Natural killer cell (primary cell): Measurements from ENCODE around the gene TBRG4. TPM values are rescaled to one million over a fixed set of nuclear protein-coding genes. Genes with fewer than 3 reads are reported as not detected.

Experiments
- ATAC-seq, 3 donors: fragments of 150-1000 bp in 2 of 3; fragments of 200-7000 bp in 1 of 3; cut with Tn5 transposase; 1 replicate in 1 of 3; 2 replicates in 2 of 3; pipeline ENCODE4 v1.10.0; 2021; ENCODE audit warnings: mild to moderate bottlenecking in 2 of 3, moderate library complexity in 2 of 3
- DNase-seq, 2 donors: peaks; one replicate each; pipeline versions ENCODE4 v3.0.0 to v3.0.0-alpha.2; 2013 to 2021; ENCODE audit warnings: mixed read lengths in 1 of 2
- H3K27ac ChIP-seq: one replicate; pipeline ENCODE4 v1.5.1; 2013; ENCODE audit warnings: mild to moderate bottlenecking, low read length
- H3K27me3 ChIP-seq: one replicate; pipeline ENCODE4 v1.6.1; 2013; ENCODE audit warnings: low read length; ENCODE audit not compliant: control insufficient read depth, insufficient read depth
- H3K36me3 ChIP-seq: one replicate; pipeline ENCODE4 v1.6.1; 2013; ENCODE audit warnings: low read length; ENCODE audit not compliant: control insufficient read depth, insufficient read depth
- H3K4me1 ChIP-seq: one replicate; pipeline ENCODE4 v1.6.1; 2013; ENCODE audit warnings: low read length; ENCODE audit not compliant: control insufficient read depth, insufficient read depth
- H3K4me3 ChIP-seq: one replicate; pipeline ENCODE4 v1.5.1; 2013; ENCODE audit warnings: low read length
- H3K9me3 ChIP-seq: one replicate; pipeline ENCODE4 v1.6.1; 2013; ENCODE audit warnings: low read length; ENCODE audit not compliant: control insufficient read depth, insufficient read depth
- H3K27ac Mint-ChIP-seq, 2 donors: one replicate each; pipeline ENCODE4 v1.8.0; 2022; ENCODE audit warnings: mild to moderate bottlenecking in 2 of 2, mixed read lengths in 2 of 2, moderate library complexity in 1 of 2
- H3K27me3 Mint-ChIP-seq, 2 donors: one replicate each; pipeline ENCODE4 v1.8.0; 2022; ENCODE audit warnings: low read depth in 2 of 2, mixed read lengths in 2 of 2
- H3K36me3 Mint-ChIP-seq: one replicate; pipeline ENCODE4 v1.8.0; 2022; ENCODE audit warnings: mixed read lengths
- H3K4me1 Mint-ChIP-seq, 2 donors: one replicate each; pipeline ENCODE4 v1.8.0; 2022; ENCODE audit warnings: mixed read lengths in 2 of 2
- H3K4me3 Mint-ChIP-seq: one replicate; pipeline ENCODE4 v1.8.0; 2022; ENCODE audit warnings: mild to moderate bottlenecking, moderate library complexity, mixed read lengths
- H3K9me3 Mint-ChIP-seq, 2 donors: one replicate each; pipeline ENCODE4 v1.8.0; 2022; ENCODE audit warnings: mixed read lengths in 2 of 2
- CTCF ChIP-seq: fragments of 200-600 bp; IDR thresholded peaks from one replicate; pipeline ENCODE4 v1.8.0; 2022; ENCODE audit warnings: antibody characterized with exemption
- WGBS: methylation state at CpG from one replicate; pipeline ENCODE4 v1.1.7; 2013; ENCODE audit warnings: missing lambda C conversion rate; ENCODE audit not compliant: insufficient coverage; 5-methylcytosine and 5-hydroxymethylcytosine counted together
- intact Hi-C: fragments of 100-400 bp; cut with micrococcal nuclease; formaldehyde crosslinking; loops from one replicate; pipeline ENCODE4 v1.14.2; 2022
- total RNA-seq, 4 donors: library from RNA; stranded (reverse); fragments of 120-200 nt in 1 of 4; gene quantifications; one replicate each; pipeline versions ENCODE4 v1.2.3 to v1.2.4, GENCODE V29; 2013 to 2022

TBRG4 gene
- total RNA-seq, 3 donors from 2014 or later (not counting 1 experiment from before 2014, with no cell fraction given): 48.6 to 56.7 (median 55.9) TPM

DNA sequence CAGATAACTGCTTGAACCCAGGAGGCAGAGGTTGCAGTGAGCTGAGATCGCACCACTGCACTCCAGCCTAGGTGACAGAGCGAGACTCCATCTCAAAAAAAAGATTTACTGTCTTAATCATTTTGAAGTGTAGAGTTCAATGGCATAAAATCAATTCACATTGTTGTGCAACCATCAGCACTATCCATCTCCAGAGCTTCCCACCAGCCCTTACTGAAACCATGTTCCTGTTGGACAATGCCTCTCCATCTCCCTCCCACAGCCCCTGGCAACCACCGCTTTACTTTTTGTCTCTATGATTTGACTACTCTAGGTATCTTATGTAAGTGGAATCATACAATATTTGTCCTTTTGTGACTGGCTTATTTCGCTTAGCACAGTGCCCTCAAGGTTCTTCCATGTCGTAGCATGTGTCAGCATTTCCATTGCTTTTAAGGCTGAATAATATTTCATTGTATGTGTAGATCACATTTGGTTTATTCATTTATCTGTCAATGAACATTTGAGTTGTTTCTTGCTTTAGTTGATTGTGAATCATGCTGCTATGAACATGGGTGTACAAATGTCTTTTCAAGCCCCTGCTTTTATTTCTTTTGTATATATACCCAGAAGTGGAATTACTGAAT, 55.8 kb downstream of the TBRG4 start:
- TF ChIP-seq CTCF: no peak
- DNase-seq: no peak
- Mint-ChIP-seq H3K4me1 (peaks cover 78 to 81% of the 10 kb centered on the region in 2 donors), H3K27me3 (no peaks in the 10 kb centered on the region), H3K27ac (peak overlapping the region; percentile 58 to 76), H3K9me3 (no peaks in the 10 kb centered on the region), H3K4me3 (no peak overlapping the region), H3K36me3 (no peaks in the 10 kb centered on the region)
- ATAC-seq: no peak
- Histone ChIP-seq H3K27ac (no peak overlapping the region), H3K36me3 (peaks cover 39% of the 10 kb centered on the region), H3K4me3 (no peak overlapping the region), H3K4me1 (peaks cover 9% of the 10 kb centered on the region), H3K9me3 (no peaks in the 10 kb centered on the region), H3K27me3 (no peaks in the 10 kb centered on the region)
- WGBS: 96% methylated on average over 4 of the region's 5 CpGs
- intact Hi-C loops: no loop called here

DNA sequence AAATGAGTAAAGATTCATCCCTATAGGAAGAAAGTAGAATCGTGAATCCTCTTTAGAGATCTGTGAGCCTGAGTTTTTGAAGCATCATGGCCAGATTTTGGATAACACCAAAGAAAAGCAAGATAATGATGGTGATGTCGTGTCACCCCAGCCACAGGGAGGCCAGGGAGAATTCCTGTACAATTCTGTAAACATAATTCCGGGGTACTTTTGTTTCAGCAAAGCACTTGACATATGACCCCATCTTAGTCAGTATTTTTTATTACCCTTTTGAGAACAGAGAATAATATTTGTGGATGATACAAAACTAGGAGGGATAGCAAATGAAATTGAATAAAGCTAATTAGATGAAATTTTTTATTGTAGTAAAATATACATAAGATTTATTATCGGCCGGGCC, 56.5 kb downstream of the TBRG4 start:
- no peak overlapping the region for H3K4me3 Mint-ChIP-seq
- no peaks in the 10 kb centered on the region for H3K27me3 Mint-ChIP-seq

DNA sequence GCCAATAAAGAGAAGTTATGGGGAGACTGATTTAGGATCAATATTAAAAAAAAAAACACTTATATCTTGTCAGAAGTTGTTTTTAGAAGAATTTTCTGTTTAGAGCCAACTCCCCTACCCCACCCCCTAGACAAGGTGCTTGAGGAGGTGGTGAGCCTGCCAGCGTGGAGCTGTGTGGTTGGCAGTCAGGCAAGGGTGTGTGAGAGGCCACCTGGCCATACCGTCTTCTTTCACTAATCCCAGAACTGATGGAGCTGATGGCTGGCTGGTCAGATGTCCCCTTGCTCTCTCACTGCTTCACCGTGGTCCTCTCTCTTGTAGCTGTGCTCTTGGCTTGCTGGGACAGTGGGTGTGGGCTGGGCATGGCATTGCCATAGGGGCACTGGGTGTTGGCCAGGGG, 57.1 kb downstream of the TBRG4 start:
- Mint-ChIP-seq H3K36me3 (no peaks in the 10 kb centered on the region), H3K4me3 (no peak overlapping the region), H3K27me3 (no peaks in the 10 kb centered on the region), H3K9me3 (no peaks in the 10 kb centered on the region), H3K27ac (peak overlapping the region; percentile 83 to 86), H3K4me1 (peaks cover 73 to 77% of the 10 kb centered on the region in 2 donors)
- no peak overlapping the region for H3K4me3 ChIP-seq
- TF ChIP-seq CTCF: no peak
- H3K27me3 ChIP-seq: no peaks in the 10 kb centered on the region
- H3K4me1 ChIP-seq: peaks cover 7% of the 10 kb centered on the region
- DNase-seq: no peak
- intact Hi-C loops: no loop called here
- no peak for ATAC-seq
- H3K36me3 ChIP-seq: peaks cover 40% of the 10 kb centered on the region
- 92% methylated on average over 3 of the region's 3 CpGs for WGBS
- H3K9me3 ChIP-seq: no peaks in the 10 kb centered on the region
- H3K27ac ChIP-seq: no peak overlapping the region

More for the DNA sequence above, 56.5 kb downstream of the TBRG4 start:
- intact Hi-C loops: no loop called here
- no peaks in the 10 kb centered on the region for H3K9me3 ChIP-seq
- no peaks in the 10 kb centered on the region for H3K27me3 ChIP-seq
- Mint-ChIP-seq H3K27ac (peak overlapping the region; percentile 83 to 86), H3K4me1 (peaks cover 78 to 80% of the 10 kb centered on the region in 2 donors), H3K36me3 (no peaks in the 10 kb centered on the region), H3K9me3 (no peaks in the 10 kb centered on the region)
- no peak for DNase-seq
- H3K36me3 ChIP-seq: peaks cover 38% of the 10 kb centered on the region
- H3K4me3 ChIP-seq: no peak overlapping the region
- no peak for TF ChIP-seq CTCF
- WGBS: 98% methylated on average over 4 of the region's 5 CpGs
- peaks cover 9% of the 10 kb centered on the region for H3K4me1 ChIP-seq
- no peak overlapping the region for H3K27ac ChIP-seq
- ATAC-seq: no peak

GRCh38 chr7:45053941-45054340, 57.6 kb downstream of the TBRG4 start:
- Histone ChIP-seq H3K27me3 (no peaks in the 10 kb centered on the region), H3K4me3 (no peak overlapping the region), H3K4me1 (peaks cover 3% of the 10 kb centered on the region), H3K36me3 (peaks cover 45% of the 10 kb centered on the region), H3K27ac (no peak overlapping the region), H3K9me3 (no peaks in the 10 kb centered on the region)
- H3K9me3 Mint-ChIP-seq: no peaks in the 10 kb centered on the region
- ATAC-seq (no peak), DNase-seq (no peak)
- H3K4me3 Mint-ChIP-seq: no peak overlapping the region
- no peak for TF ChIP-seq CTCF
- H3K27me3 Mint-ChIP-seq: no peaks in the 10 kb centered on the region
- 93% methylated on average over 4 of the region's 5 CpGs for WGBS
- intact Hi-C loops: no loop called here
- peak overlapping the region; percentile 68 to 83 for H3K27ac Mint-ChIP-seq
- no peaks in the 10 kb centered on the region for H3K36me3 Mint-ChIP-seq
- H3K4me1 Mint-ChIP-seq: peaks cover 73 to 77% of the 10 kb centered on the region in 2 donors
